GM18502 (cell line): Measurements from ENCODE around the gene PERM1.
"Not testable (repeated sequence)": the region's sequence is repeated elsewhere in the genome, so short reads cannot be mapped to it uniquely, and the experiment has no call there.

Experiments
- ATAC-seq: cut with Tn5 transposase; IDR thresholded peaks from one replicate; pipeline ENCODE4 v1.9.1; 2021; ENCODE audit warnings: mild to moderate bottlenecking; ENCODE audit not compliant: unreplicated experiment, poor library complexity

Gene PERM1

GRCh38 chr1:978835-979743 is 2.8 kb downstream of the PERM1 start:
- ATAC-seq, result no peak

- ATAC-seq, result no peak
These were observed 3.6 kb downstream of the PERM1 start for GRCh38 chr1:978069-978834.

- not testable (repeated sequence) for ATAC-seq
These were observed 5.1 kb downstream of the PERM1 start for GRCh38 chr1:976791-977190.

- ATAC-seq, result no peak
These were observed 5.8 kb downstream of the PERM1 start for GRCh38 chr1:975896-976683.

- ATAC-seq, result no peak
These were observed 6.5 kb downstream of the PERM1 start for GRCh38 chr1:975365-975764.

GRCh38 chr1:974687-975328 is 7.1 kb downstream of the PERM1 start:
- no peak for ATAC-seq

GRCh38 chr1:974293-974640 is 7.6 kb downstream of the PERM1 start:
- ATAC-seq, result no peak

- no peak for ATAC-seq
These were observed 8.2 kb downstream of the PERM1 start for GRCh38 chr1:973459-974292.

GRCh38 chr1:972726-973458 is 9.0 kb downstream of the PERM1 start:
- ATAC-seq, result no peak

GRCh38 chr1:971751-972506 is 10.0 kb downstream of the PERM1 start:
- ATAC-seq, result no peak

GRCh38 chr1:970973-971730 is 10.7 kb downstream of the PERM1 start:
- ATAC-seq, result no peak

- no peak for ATAC-seq
These were observed 11.5 kb downstream of the PERM1 start for GRCh38 chr1:970242-970972.

GRCh38 chr1:969260-969855 is 12.5 kb downstream of the PERM1 start:
- ATAC-seq, result no peak

- no peak for ATAC-seq
These were observed 14.2 kb downstream of the PERM1 start for GRCh38 chr1:967466-968343.

GRCh38 chr1:966704-967300 is 15.1 kb downstream of the PERM1 start:
- ATAC-seq, result peak; percentile 70
